Measurements from ENCODE around the gene NF1. TPM values are rescaled to one million over a fixed set of nuclear protein-coding genes. Genes with fewer than 3 reads are reported as not detected.
A peak's percentile ranks its signal among the peaks of the same experiment; 100 is the strongest.
"Not testable (repeated sequence)": the region's sequence is repeated elsewhere in the genome, so short reads cannot be mapped to it uniquely, and the experiment has no call there.

NF1 gene
- total RNA-seq (2022) (58.5 and 60.2 TPM in 2 replicates), Bru-seq, nascent RNA (percentile 90 among the genes with signal in this experiment), BruChase-seq, experiment 1, labeled RNA remaining after a 6-hour chase (percentile 88 among the genes with signal in this experiment), BruChase-seq, experiment 2, labeled RNA remaining after a 2-hour chase (percentile 87 among the genes with signal in this experiment)
- long read RNA-seq, partial matches to known transcripts = 2 of 9 reads
- long read RNA-seq, other reads (novel, unspliced or antisense) = 5 of 9 reads

- ChIA-PET CTCF (interaction anchor here (0.6 to 1.7 kb wide), 5 partner anchors 11 to 156 kb away, joined by 3 to 7 read pairs (median 3); no protein-coding TSS in a partner anchor), POLR2A (interaction anchor here (0.5 to 3.8 kb wide), 13 partner anchors 9 to 123 kb away, joined by 3 to 37 read pairs (median 8); partner anchors contain the start of gene RNF135)
- H3K4me3 Mint-ChIP-seq (ENCODE audit: unreplicated experiment) = peak within 1 kb of the TSS; percentile 91
- no peaks in the 10 kb centered on the region for H3K27me3 Mint-ChIP-seq (ENCODE audit: insufficient read depth, unreplicated experiment)
- H3K27ac Mint-ChIP-seq (ENCODE audit: low read depth, unreplicated experiment) = peak within 1 kb of the TSS; percentile 87
- peak; percentile 96 for DNase-seq (ENCODE audit: unreplicated experiment)
- intact Hi-C loops (cut with micrococcal nuclease) = loop anchor here (2.0 kb wide), 1 partner anchor 28 kb away; no protein-coding TSS in a partner anchor
- H3K9me3 Mint-ChIP-seq (ENCODE audit: unreplicated experiment) = no peaks in the 10 kb centered on the region
- H3K36me3 Mint-ChIP-seq (ENCODE audit: insufficient read depth, unreplicated experiment) = peaks cover 7% of the 10 kb centered on the region
- peaks cover 16% of the 10 kb centered on the region for H3K4me1 Mint-ChIP-seq (ENCODE audit: insufficient read depth, unreplicated experiment)
- TF ChIP-seq, protein P1, sequence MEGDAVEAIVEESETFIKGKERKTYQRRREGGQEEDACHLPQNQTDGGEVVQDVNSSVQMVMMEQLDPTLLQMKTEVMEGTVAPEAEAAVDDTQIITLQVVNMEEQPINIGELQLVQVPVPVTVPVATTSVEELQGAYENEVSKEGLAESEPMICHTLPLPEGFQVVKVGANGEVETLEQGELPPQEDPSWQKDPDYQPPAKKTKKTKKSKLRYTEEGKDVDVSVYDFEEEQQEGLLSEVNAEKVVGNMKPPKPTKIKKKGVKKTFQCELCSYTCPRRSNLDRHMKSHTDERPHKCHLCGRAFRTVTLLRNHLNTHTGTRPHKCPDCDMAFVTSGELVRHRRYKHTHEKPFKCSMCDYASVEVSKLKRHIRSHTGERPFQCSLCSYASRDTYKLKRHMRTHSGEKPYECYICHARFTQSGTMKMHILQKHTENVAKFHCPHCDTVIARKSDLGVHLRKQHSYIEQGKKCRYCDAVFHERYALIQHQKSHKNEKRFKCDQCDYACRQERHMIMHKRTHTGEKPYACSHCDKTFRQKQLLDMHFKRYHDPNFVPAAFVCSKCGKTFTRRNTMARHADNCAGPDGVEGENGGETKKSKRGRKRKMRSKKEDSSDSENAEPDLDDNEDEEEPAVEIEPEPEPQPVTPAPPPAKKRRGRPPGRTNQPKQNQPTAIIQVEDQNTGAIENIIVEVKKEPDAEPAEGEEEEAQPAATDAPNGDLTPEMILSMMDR (IDR thresholded peaks at IDR 0.05; ENCODE audit: unreplicated experiment) = no peak
- BruUV-seq (replicated peaks) = no TSS peak
These were observed at the start of gene NF1 for GRCh38 chr17:31094600-31095235. Gene NF1, plus strand, starts transcription at chr17:31094977. Its CDS starts 333 bp downstream, at chr17:31095310.

DNA sequence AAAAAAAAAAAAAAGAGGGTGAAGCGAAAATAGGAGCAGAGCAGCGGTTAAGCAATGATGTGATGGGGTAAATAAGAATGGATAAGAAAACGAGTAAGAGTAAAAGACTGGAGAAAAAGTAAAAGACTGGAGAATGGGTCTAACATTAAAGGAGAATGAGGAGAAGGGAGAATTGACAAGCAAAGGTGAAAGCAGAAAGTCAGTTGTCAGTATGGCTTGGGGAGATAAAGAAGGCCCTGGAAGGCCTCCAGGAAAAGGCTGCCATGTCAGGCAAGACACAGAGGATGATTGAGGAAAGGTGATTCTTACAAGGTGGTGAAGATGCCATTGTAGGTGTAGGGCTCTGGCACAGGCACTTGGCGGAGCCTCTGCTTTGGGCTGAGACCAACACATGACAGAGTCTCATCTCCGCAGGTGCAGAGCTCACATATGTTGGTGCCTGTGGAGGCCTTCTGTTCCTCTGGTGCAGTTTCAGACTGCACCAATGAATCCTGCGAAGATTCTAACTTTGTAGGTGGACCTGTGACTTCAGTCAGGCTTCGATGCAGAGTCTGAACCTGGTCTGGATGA, 47.8 kb upstream of the NF1 start:
- BruUV-seq (replicated peaks); intact Hi-C loops (cut with micrococcal nuclease); H3K9me3 Mint-ChIP-seq (ENCODE audit: unreplicated experiment); DNase-seq (ENCODE audit: unreplicated experiment); H3K27me3 Mint-ChIP-seq (ENCODE audit: insufficient read depth, unreplicated experiment); H3K27ac Mint-ChIP-seq (ENCODE audit: low read depth, unreplicated experiment); CTCF ChIA-PET; POLR2A ChIA-PET; H3K36me3 Mint-ChIP-seq (ENCODE audit: insufficient read depth, unreplicated experiment); H3K4me1 Mint-ChIP-seq (ENCODE audit: insufficient read depth, unreplicated experiment); H3K4me3 Mint-ChIP-seq (ENCODE audit: unreplicated experiment): not testable (repeated sequence)

DNA sequence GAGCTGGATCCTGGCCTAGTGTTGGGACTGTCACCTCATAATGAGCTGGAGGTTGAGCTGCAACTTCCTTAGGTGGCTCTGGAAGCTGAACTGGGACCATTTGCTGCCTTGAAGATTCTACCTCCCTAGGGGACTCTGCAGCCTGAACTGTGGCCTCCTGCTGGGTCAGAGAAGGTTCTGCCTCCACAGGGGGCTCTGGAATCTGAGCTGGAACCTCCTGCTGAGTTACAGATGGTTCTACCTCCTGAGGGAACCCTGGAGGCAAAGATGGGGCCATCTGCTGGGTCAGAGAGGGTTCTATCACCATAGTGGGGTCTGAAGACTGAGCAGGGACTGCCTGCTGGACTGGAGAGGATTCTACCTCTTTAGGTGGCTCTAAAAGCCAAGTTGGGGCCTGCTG, 46.6 kb upstream of the NF1 start:
- Mint-ChIP-seq H3K36me3 (ENCODE audit: insufficient read depth, unreplicated experiment) (no peaks in the 10 kb centered on the region), H3K27me3 (ENCODE audit: insufficient read depth, unreplicated experiment) (no peaks in the 10 kb centered on the region), H3K27ac (ENCODE audit: low read depth, unreplicated experiment) (no peak overlapping the region), H3K9me3 (ENCODE audit: unreplicated experiment) (no peaks in the 10 kb centered on the region), H3K4me3 (ENCODE audit: unreplicated experiment) (no peak overlapping the region), H3K4me1 (ENCODE audit: insufficient read depth, unreplicated experiment) (peaks cover 19% of the 10 kb centered on the region)
- DNase-seq (ENCODE audit: unreplicated experiment) = no peak
- TF ChIP-seq, protein P1 (IDR thresholded peaks at IDR 0.05; ENCODE audit: unreplicated experiment) = no peak
- POLR2A ChIA-PET = interaction anchor here (0.7 to 1.6 kb wide), 2 partner anchors 39 to 46 kb away, joined by 3 to 4 read pairs; partner anchors contain the start of gene NF1
- BruUV-seq (replicated peaks) = no TSS peak
- CTCF ChIA-PET = interaction anchor here (0.6 to 1.0 kb wide), 3 partner anchors 13 to 93 kb away, joined by 3 read pairs; no protein-coding TSS in a partner anchor
- intact Hi-C loops (cut with micrococcal nuclease) = no loop called here

DNA sequence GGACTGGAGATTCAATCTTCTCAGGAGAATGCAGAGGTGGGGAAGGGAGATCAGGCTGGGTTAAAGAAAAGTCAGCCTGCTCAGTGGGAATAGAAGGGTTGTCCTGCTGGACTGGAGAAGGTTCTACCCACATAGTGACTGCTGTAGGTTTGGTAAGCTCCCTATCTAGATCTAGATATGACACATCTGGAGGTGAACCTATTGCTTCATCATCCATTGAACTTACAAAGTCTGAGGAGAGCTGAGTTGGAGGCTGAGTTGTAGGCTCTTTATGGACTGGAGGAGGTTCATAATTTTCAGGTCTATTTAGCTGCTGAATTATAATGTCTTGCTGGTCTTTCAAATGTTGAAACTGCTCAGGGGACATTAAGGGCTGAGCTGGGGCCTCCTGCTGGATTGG, 46.0 kb upstream of the NF1 start:
- no peaks in the 10 kb centered on the region for H3K27me3 Mint-ChIP-seq (ENCODE audit: insufficient read depth, unreplicated experiment)
- no peak overlapping the region for H3K27ac Mint-ChIP-seq (ENCODE audit: low read depth, unreplicated experiment)
- H3K4me3 Mint-ChIP-seq (ENCODE audit: unreplicated experiment) = no peak overlapping the region
- no peaks in the 10 kb centered on the region for H3K9me3 Mint-ChIP-seq (ENCODE audit: unreplicated experiment)
- intact Hi-C loops (cut with micrococcal nuclease) = no loop called here
- TF ChIP-seq, protein P1 (IDR thresholded peaks at IDR 0.05; ENCODE audit: unreplicated experiment) = no peak
- H3K36me3 Mint-ChIP-seq (ENCODE audit: insufficient read depth, unreplicated experiment) = no peaks in the 10 kb centered on the region
- BruUV-seq (replicated peaks) = no TSS peak
- DNase-seq (ENCODE audit: unreplicated experiment) = no peak
- peaks cover 20% of the 10 kb centered on the region for H3K4me1 Mint-ChIP-seq (ENCODE audit: insufficient read depth, unreplicated experiment)
- ChIA-PET POLR2A (interaction anchor here (0.7 to 1.6 kb wide), 2 partner anchors 40 to 46 kb away, joined by 3 to 4 read pairs; partner anchors contain the start of gene NF1), CTCF (interaction anchor here (0.6 kb wide), 1 partner anchor 17 kb away, joined by 3 read pairs; no protein-coding TSS in a partner anchor)

Measured in MCF 10A (cell line).